SK-N-SH (cell line): ENCODE results near the gene TMEM120B. TPM values are rescaled to one million over a fixed set of nuclear protein-coding genes. Genes with fewer than 3 reads are reported as not detected.

ENCODE experiments used
- CTCF ChIA-PET: fragments of 300-600, 350-600 bp; formaldehyde crosslinking; extraction: SDS; loops from one replicate; lab custom pipeline; 2021; lab: Yijun Ruan, JAX
- POLR2A ChIA-PET: fragments of 350-600 bp; sonication (Branson Sonifier 250); formaldehyde crosslinking; extraction: SDS; loops from one replicate; lab custom pipeline; 2020; ENCODE audit warnings: antibody characterized with exemption, inconsistent platforms; lab: Yijun Ruan, JAX
- DNase-seq: peaks from one replicate; pipeline ENCODE4 v3.0.0; 2012
- H2AFZ ChIP-seq: fragments of 200-600 bp; sonication (generic); 2 replicates; pipeline ENCODE4 v1.8.1; 2016; ENCODE audit warnings: antibody characterized with exemption, mild to moderate bottlenecking, low read depth
- H3F3A ChIP-seq: fragments of 200-600 bp; sonication (generic); replicated peaks from 2 replicates; pipeline ENCODE3; 2016; ENCODE audit warnings: antibody characterized with exemption, mild to moderate bottlenecking; ENCODE audit not compliant: insufficient read depth
- H3K27ac ChIP-seq, 2 experiments: fragments of 200-500 bp in 1 of 2; fragments of 200-600 bp in 1 of 2; sonication (Bioruptor generic) in 1 of 2; sonication (generic), shearing (Covaris generic) in 1 of 2; 2 replicates each; pipeline versions ENCODE4 v1.5.1 to v1.6.1; 2014 to 2016; ENCODE audit warnings: low read depth in 2 of 2, inconsistent platforms in 1 of 2, low read length in 1 of 2, mild to moderate bottlenecking in 1 of 2, mixed read lengths in 1 of 2
- H3K27me3 ChIP-seq: fragments of 200-600 bp; sonication (generic), shearing (Covaris generic); 2 replicates; pipeline ENCODE4 v1.6.1; 2016; ENCODE audit warnings: mixed run types; ENCODE audit not compliant: insufficient read depth
- H3K36me3 ChIP-seq, 2 experiments: fragments of 200-500 bp in 1 of 2; fragments of 200-600 bp in 1 of 2; sonication (Bioruptor generic) in 1 of 2; sonication (generic) in 1 of 2; replicated peaks in 1 of 2; 2 replicates each; pipeline versions ENCODE3 to v1.5.1; 2014 to 2016; ENCODE audit warnings: low read length in 1 of 2, mild to moderate bottlenecking in 1 of 2; ENCODE audit not compliant: insufficient read depth in 2 of 2, control insufficient read depth in 1 of 2
- H3K4me1 ChIP-seq, 2 experiments: fragments of 200-500 bp in 1 of 2; fragments of 200-600 bp in 1 of 2; sonication (Bioruptor generic) in 1 of 2; sonication (generic), shearing (Covaris generic) in 1 of 2; 2 replicates each; pipeline versions ENCODE4 v1.5.1 to v1.6.1; 2014 to 2016; ENCODE audit warnings: low read depth in 1 of 2, low read length in 1 of 2, mixed run types in 1 of 2; ENCODE audit not compliant: insufficient read depth in 2 of 2, control insufficient read depth in 1 of 2
- H3K4me2 ChIP-seq: fragments of 200-600 bp; sonication (generic), shearing (Covaris generic); 2 replicates; pipeline ENCODE4 v1.6.1; 2017; ENCODE audit warnings: mixed run types
- H3K4me3 ChIP-seq, 2 experiments: fragments of 200-500 bp in 1 of 2; fragments of 200-600 bp in 1 of 2; sonication (Bioruptor generic) in 1 of 2; sonication (generic), shearing (Covaris generic) in 1 of 2; 2 replicates each; pipeline versions ENCODE4 v1.5.1 to v1.8.1; 2014 to 2016; ENCODE audit warnings: low read depth in 2 of 2, inconsistent platforms in 1 of 2, low read length in 1 of 2, mild to moderate bottlenecking in 1 of 2, mixed read lengths in 1 of 2, moderate library complexity in 1 of 2
- H3K79me2 ChIP-seq: fragments of 200-600 bp; sonication (generic); 2 replicates; pipeline ENCODE4 v1.8.1; 2017; ENCODE audit warnings: mild to moderate bottlenecking; ENCODE audit not compliant: insufficient read depth
- H3K9ac ChIP-seq: fragments of 200-600 bp; sonication (generic); 2 replicates; pipeline ENCODE4 v1.6.1; 2017; ENCODE audit warnings: mixed run types
- H3K9me2 ChIP-seq: fragments of 200-600 bp; sonication (generic); 2 replicates; pipeline ENCODE4 v1.6.1; 2017; ENCODE audit warnings: mixed run types
- H3K9me3 ChIP-seq: fragments of 200-600 bp; sonication (generic); 2 replicates; pipeline ENCODE4 v1.6.1; 2017; ENCODE audit warnings: mixed run types, mild to moderate bottlenecking, moderate library complexity
- H4K20me1 ChIP-seq: fragments of 200-600 bp; sonication (generic); 2 replicates; pipeline ENCODE4 v1.6.1; 2017; ENCODE audit warnings: mild to moderate bottlenecking, mixed run types; ENCODE audit not compliant: insufficient read depth
- CHD2 ChIP-seq: fragments of 150-350 bp; IDR thresholded peaks from 2 replicates; pipeline ENCODE4 v1.6.1; 2018; ENCODE audit warnings: low read length; ENCODE audit not compliant: partially characterized antibody
- FOXJ3 ChIP-seq: sonication (generic); formaldehyde crosslinking; IDR thresholded peaks from 2 replicates; pipeline ENCODE4 v1.5.1; 2020; ENCODE audit warnings: mild to moderate bottlenecking, missing genetic modification reagents
- FOXM1 ChIP-seq: IDR thresholded peaks from 2 replicates; pipeline ENCODE4 v1.4.0; 2012; ENCODE audit warnings: low read depth, mild to moderate bottlenecking
- IRF3 ChIP-seq: fragments of 150-350 bp; IDR thresholded peaks from 2 replicates; pipeline ENCODE4 v1.6.1; 2016; ENCODE audit warnings: mild to moderate bottlenecking, low read depth, low read length
- JUND ChIP-seq: IDR thresholded peaks from 2 replicates; pipeline ENCODE4 v1.4.0; 2012
- MAX ChIP-seq: IDR thresholded peaks from 2 replicates; pipeline ENCODE4 v1.4.0; 2012; ENCODE audit warnings: low read depth
- MEF2A ChIP-seq: IDR thresholded peaks from 2 replicates; pipeline ENCODE4 v1.4.0; 2012; ENCODE audit warnings: low read depth, borderline replicate concordance
- NFIC ChIP-seq: IDR thresholded peaks from 2 replicates; pipeline ENCODE4 v1.4.0; 2012; ENCODE audit warnings: borderline replicate concordance
- NRF1 ChIP-seq: IDR thresholded peaks from 2 replicates; pipeline ENCODE4 v1.6.1; 2012; ENCODE audit warnings: low read depth, mild to moderate bottlenecking, low read length
- POLR2AphosphoS5 ChIP-seq: IDR thresholded peaks from 2 replicates; pipeline ENCODE4 v1.6.1; 2012; ENCODE audit warnings: low read depth, low read length
- RCOR1 ChIP-seq: fragments of 150-350 bp; IDR thresholded peaks from 2 replicates; pipeline ENCODE4 v1.6.1; 2017; ENCODE audit warnings: antibody characterized with exemption, low read length
- SIN3A ChIP-seq: IDR thresholded peaks from 2 replicates; pipeline ENCODE4 v1.6.1; 2012; ENCODE audit warnings: low read depth, mild to moderate bottlenecking, low read length, moderate library complexity, borderline replicate concordance
- TCF12 ChIP-seq: IDR thresholded peaks from 2 replicates; pipeline ENCODE4 v1.4.0; 2012
- USF1 ChIP-seq: IDR thresholded peaks from 2 replicates; pipeline ENCODE4 v1.4.0; 2012; ENCODE audit warnings: low read depth, borderline replicate concordance
- ZBTB33 ChIP-seq: IDR thresholded peaks from 2 replicates; pipeline ENCODE4 v1.4.0; 2012; ENCODE audit warnings: low read depth, borderline replicate concordance
- WGBS: methylation state at CpG from one replicate; pipeline ENCODE4 v1.1.6; 2017; ENCODE audit warnings: low lambda C conversion rate; 5-methylcytosine and 5-hydroxymethylcytosine counted together
- polyA plus RNA-seq, 3 experiments: library from polyadenylated mRNA; depleted of rRNA; stranded (reverse); fragments of >200 nt; gene quantifications; 2 replicates each; pipeline ENCODE4 v1.2.3, GENCODE V29; 2012

TMEM120B gene
- polyA plus RNA-seq, 1 of the 3 experiments (the other 2 are of a cell fraction): 15.4 TPM

- TF ChIP-seq ZBTB33 (no peak), USF1 (no peak), FOXJ3 (CRISPR knock-in tag) (no peak), CHD2 (no peak), SIN3A (no peak), JUND (no peak), POLR2AphosphoS5 (no peak), IRF3 (no peak)
Measured at GRCh38 chr12:121811434-121812319, 99.1 kb downstream of the TMEM120B start (continued).

GRCh38 chr12:121812320-121812871 is 99.8 kb downstream of the TMEM120B start:
- CTCF ChIA-PET: interaction anchor here (0.6 to 18.3 kb wide), 35 partner anchors 8 to 329 kb away, joined by 3 to 675 read pairs (median 6); partner anchors contain the start of genes PSMD9, RHOF, SETD1B and TMEM120B
- 0 out of 2 replicates have a peak overlapping the region, but pooled peaks have one; percentile 47 for H2AFZ ChIP-seq
- H3K9ac ChIP-seq: peak overlapping the region; percentile 59; the same call in 1 of the 2 replicates
- no peak for TF ChIP-seq SIN3A
- no peak for TF ChIP-seq NRF1
- no peak for TF ChIP-seq FOXJ3 (CRISPR knock-in tag)
- TF ChIP-seq RCOR1: 0 out of 2 replicates have a peak, but pooled peaks have one; percentile 24
- no peak for TF ChIP-seq FOXM1
- TF ChIP-seq NFIC: no peak
- TF ChIP-seq MEF2A: no peak
- no peak for TF ChIP-seq TCF12
- TF ChIP-seq MAX: 0 out of 2 replicates have a peak, but pooled peaks have one; percentile 11
- TF ChIP-seq, all 33 proteins: peak for 2
- Histone ChIP-seq H3F3A (peaks cover 18% of the 10 kb centered on the region), H3K9me2 (no peaks in the 10 kb centered on the region), H3K36me3 (peaks cover 43 to 57% of the 10 kb centered on the region in 2 experiments), H3K79me2 (peaks cover 80% of the 10 kb centered on the region), H3K4me2 (peak overlapping the region; percentile 97), H3K9me3 (no peaks in the 10 kb centered on the region), H4K20me1 (peaks cover 41% of the 10 kb centered on the region), H3K4me1 (peaks cover 17 to 18% of the 10 kb centered on the region in 2 experiments; a peak in 2 of 4 replicates), H3K4me3 (peak overlapping the region; percentile 62 to 93), H3K27me3 (no peaks in the 10 kb centered on the region), H3K27ac (peak overlapping the region; percentile 56 to 74; a peak in 3 of 4 replicates)
- POLR2A ChIA-PET: interaction anchor here (1.8 to 3.7 kb wide), 4 partner anchors 10 to 76 kb away, joined by 7 to 79 read pairs (median 20); partner anchors contain the start of genes PSMD9 and RHOF
- peak; percentile 95 for DNase-seq
- 27% methylated on average over 23 of the region's 26 CpGs for WGBS
